ENCODE data around the gene GRM2.

- TF ChIP-seq CTCF (IDR thresholded peaks at IDR 0.05) (no peak), POLR2A (IDR thresholded peaks at IDR 0.05) (no peak)
These were observed 18.7 kb upstream of the GRM2 start for GRCh38 chr3:51688206-51688600.

Data from tibial nerve (tissue), 3 donors.